GM12874 (cell line): Measurements from ENCODE around the gene HEATR5A.

Experiments used
- CTCF ChIP-seq: IDR thresholded peaks from 2 replicates; pipeline ENCODE4 v1.5.1; 2011; ENCODE audit warnings: low read depth, mild to moderate bottlenecking, control low read depth, low read length, moderate library complexity; ENCODE audit not compliant: insufficient read depth

The HEATR5A gene

GRCh38 chr14:31395119-31395518, 25.2 kb downstream of the HEATR5A start:
- no peak for TF ChIP-seq CTCF

GRCh38 chr14:31391977-31392503, 28.3 kb downstream of the HEATR5A start:
- no peak for TF ChIP-seq CTCF

- TF ChIP-seq CTCF, result no peak
Measured at GRCh38 chr14:31391473-31391872, 28.9 kb downstream of the HEATR5A start.

- TF ChIP-seq CTCF, result no peak
Measured at GRCh38 chr14:31389946-31390345, 30.4 kb downstream of the HEATR5A start.

GRCh38 chr14:31388687-31389413, 31.5 kb downstream of the HEATR5A start:
- no peak for TF ChIP-seq CTCF

- TF ChIP-seq CTCF, result no peak
Measured at GRCh38 chr14:31387091-31387490, 33.3 kb downstream of the HEATR5A start.

- TF ChIP-seq CTCF, result no peak
Measured at GRCh38 chr14:31386271-31386670, 34.1 kb downstream of the HEATR5A start.

- no peak for TF ChIP-seq CTCF
Measured at GRCh38 chr14:31382221-31382620, 38.1 kb downstream of the HEATR5A start.
